Mucosa of descending colon (tissue), 3 donors: Measurements from ENCODE around the gene XAGE2. TPM values are rescaled to one million over a fixed set of nuclear protein-coding genes. Genes with fewer than 3 reads are reported as not detected.
A peak's percentile ranks its signal among the peaks of the same experiment; 100 is the strongest.

ENCODE experiments used
- ATAC-seq: fragments of 200-7000 bp; cut with Tn5 transposase; one replicate; pipeline ENCODE4 v1.9.1; 2020; ENCODE audit warnings: mild to moderate bottlenecking, moderate library complexity
- DNase-seq, 3 donors: peaks; one replicate each; pipeline ENCODE4 v3.0.0-alpha.2; 2020
- H3K36me3 ChIP-seq: fragments of 200-600 bp; one replicate; pipeline ENCODE4 v1.8.0; 2021; ENCODE audit warnings: low read depth, mild to moderate bottlenecking
- H3K4me1 ChIP-seq: fragments of 200-600 bp; one replicate; pipeline ENCODE4 v1.8.0; 2021; ENCODE audit warnings: low read depth, mild to moderate bottlenecking
- H3K4me3 ChIP-seq: fragments of 200-600 bp; one replicate; pipeline ENCODE4 v1.8.0; 2021; ENCODE audit warnings: mild to moderate bottlenecking
- H3K9me3 ChIP-seq: fragments of 200-600 bp; one replicate; pipeline ENCODE4 v1.8.0; 2021; ENCODE audit warnings: mild to moderate bottlenecking
- CTCF ChIP-seq: fragments of 200-600 bp; IDR thresholded peaks from one replicate; pipeline ENCODE4 v1.8.0; 2022; ENCODE audit warnings: antibody characterized with exemption, mild to moderate bottlenecking
- intact Hi-C, 2 donors: fragments of 100-400 bp; cut with DNase I in 1 of 2; cut with micrococcal nuclease in 1 of 2; formaldehyde crosslinking; loops; one replicate each; pipeline versions ENCODE4 v1.11.0 to v1.11.1; 2022; cut with DNase I, micrococcal nuclease
- total RNA-seq, 3 donors: library from RNA; stranded (reverse); fragmentation: NEBNext Ultra II Directional in 2 of 3; extraction: Animal tissue kit (Norgen Biotek cat#: 25700) in 2 of 3; gene quantifications; one replicate each; pipeline versions ENCODE4 v1.2.1 to v1.2.4, GENCODE V29; 2021 to 2023
- donor health status: DM: no; HTN: no; CAD: no; lungs with moderate emphysema.
- donor health status: DM: no; HTN: no; CAD: no.
- donor health status: DM: no; HTN: yes; CAD: no.

XAGE2 gene
- total RNA-seq, 3 donors from 2014 or later = not detected

DNA sequence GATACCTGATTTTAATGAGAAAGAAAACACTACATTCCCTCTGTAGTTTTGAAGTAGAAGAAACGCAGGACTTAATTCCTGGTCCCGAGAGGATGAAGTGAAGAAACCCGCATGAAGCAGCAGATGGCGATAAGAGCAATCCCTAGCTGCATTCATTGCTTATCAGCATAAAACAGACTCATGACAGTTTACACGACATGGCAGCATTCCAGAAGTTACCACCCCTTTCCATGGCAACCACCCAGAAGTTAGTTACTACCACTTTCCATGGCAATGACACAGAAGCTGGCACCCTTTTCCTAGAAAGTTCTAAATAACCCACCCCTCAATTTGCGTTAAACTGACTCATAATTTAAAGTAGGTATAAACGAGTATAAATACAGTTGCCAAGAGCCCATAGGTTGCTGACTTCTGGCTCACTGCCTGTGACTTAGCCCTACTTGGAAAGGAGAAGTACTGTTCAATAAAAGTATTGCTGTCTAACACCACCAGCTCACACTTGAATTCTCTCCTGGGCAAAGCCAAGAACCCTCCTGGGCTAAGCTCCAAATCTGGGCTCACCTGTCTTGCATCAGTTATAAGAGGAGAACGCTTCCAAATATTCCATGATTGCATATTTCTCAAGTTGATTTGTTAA lies 5.5 kb upstream of the XAGE2 start:
- Histone ChIP-seq H3K36me3 (no peaks in the 10 kb centered on the region), H3K4me1 (no peaks in the 10 kb centered on the region), H3K9me3 (no peaks in the 10 kb centered on the region), H3K4me3 (no peak overlapping the region)
- intact Hi-C loops = no loop called here
- DNase-seq (peak in 1 of 3 donors; percentile 60), ATAC-seq (peak; percentile 46)
- no peak for TF ChIP-seq CTCF

DNA sequence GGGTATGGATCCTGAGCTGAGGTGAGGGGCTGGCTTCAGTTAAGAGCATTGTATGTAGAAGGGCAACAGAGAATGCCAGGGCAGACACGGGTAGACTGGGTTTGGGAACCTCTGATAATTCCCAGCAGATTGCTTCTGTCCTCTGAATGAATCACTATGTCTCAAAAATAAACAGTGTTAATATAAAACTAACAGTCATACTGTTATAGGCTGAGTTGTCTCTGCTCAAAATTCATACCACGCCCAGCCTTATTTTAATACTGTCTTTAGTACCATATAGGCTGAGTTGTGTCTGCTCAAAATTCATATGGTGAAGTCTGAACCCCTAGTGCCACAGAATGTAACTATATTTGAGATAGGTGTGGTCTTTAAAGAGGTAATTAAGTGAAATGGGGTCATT lies 10.0 kb downstream of the XAGE2 start:
- no peak for TF ChIP-seq CTCF

DNA sequence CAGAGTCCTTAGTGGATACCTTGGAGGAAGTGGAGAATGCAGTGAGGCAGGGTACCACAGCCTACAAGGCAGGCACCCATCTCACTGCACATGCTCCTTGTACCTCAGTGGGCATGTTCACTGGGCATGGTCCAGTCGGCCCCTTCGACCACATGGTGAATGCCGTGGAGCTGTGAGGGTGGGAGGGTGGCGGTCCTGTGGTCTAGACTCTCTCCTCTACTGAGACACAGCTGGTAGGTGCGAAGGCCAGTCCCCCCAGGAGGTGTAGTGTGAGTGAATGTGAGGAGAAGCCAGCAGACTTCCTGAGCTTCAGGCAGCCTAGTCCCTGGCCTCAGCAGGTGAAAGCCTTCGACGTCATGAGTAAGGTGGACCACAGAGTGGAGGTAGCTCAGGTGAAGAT lies 12.2 kb downstream of the XAGE2 start:
- intact Hi-C loops = no loop called here
- no peaks in the 10 kb centered on the region for H3K4me1 ChIP-seq

More for the DNA sequence above, 10.0 kb downstream of the XAGE2 start:
- H3K4me1 ChIP-seq = no peaks in the 10 kb centered on the region
- H3K36me3 ChIP-seq = no peaks in the 10 kb centered on the region
- ATAC-seq (no peak), DNase-seq (no peak)
- H3K4me3 ChIP-seq = no peak overlapping the region
- H3K9me3 ChIP-seq = no peaks in the 10 kb centered on the region
- intact Hi-C loops = no loop called here

DNA sequence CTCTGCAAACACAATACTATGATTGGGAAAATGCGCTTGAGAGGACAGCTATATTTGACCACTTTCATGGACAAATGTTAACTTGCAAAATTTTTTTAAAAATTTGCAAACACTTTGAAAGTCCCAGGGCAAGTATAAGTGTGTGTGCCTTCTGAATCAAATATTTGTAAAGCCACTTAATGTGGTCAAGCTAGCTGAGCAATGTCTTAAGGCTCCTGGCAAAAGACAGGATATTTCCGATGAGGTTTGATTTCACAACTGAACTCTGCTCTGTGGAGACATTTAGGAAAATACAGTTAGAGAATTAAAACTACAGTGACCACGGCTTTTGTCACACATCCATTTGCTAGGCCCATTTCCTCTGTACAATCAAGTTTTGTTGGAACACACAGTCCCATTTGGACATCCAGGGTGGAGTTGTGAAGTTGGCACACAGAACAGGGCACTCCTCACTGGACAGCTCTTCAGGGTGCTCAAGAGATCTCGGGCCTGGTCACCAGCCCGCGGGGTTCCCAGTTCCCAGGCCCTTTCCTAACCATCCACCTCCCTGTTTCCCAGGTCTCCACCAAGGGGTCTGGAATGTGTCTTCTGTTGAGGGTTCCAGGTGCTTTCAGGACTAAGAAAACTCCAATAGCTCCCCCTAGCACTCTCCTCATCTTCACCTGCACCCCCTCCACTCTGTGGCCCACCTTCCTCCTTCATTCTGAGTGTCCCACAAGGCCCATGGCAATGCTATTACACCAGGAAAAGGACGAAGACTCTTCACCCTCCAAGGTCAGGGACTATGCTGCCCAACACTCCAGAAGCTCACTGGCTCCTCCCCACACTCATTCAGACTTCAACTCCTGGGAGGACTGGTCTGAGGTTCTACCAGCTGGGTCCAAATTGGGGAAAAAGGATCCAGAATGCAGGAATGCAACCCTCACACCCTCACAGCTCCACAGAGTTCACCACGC lies 41.9 kb downstream of the XAGE2 start:
- ATAC-seq = no peak
- Histone ChIP-seq H3K36me3 (no peaks in the 10 kb centered on the region), H3K4me3 (no peak overlapping the region), H3K4me1 (no peaks in the 10 kb centered on the region), H3K9me3 (no peaks in the 10 kb centered on the region)
- intact Hi-C loops = no loop called here
- DNase-seq = no peak
- no peak for TF ChIP-seq CTCF

More for the DNA sequence above, 12.2 kb downstream of the XAGE2 start:
- Histone ChIP-seq H3K36me3 (no peaks in the 10 kb centered on the region), H3K4me3 (no peak overlapping the region), H3K9me3 (no peaks in the 10 kb centered on the region)
- no peak for DNase-seq
- TF ChIP-seq CTCF = no peak
- no peak for ATAC-seq

- Histone ChIP-seq H3K36me3 (no peaks in the 10 kb centered on the region), H3K4me1 (no peaks in the 10 kb centered on the region), H3K4me3 (no peak overlapping the region), H3K9me3 (no peaks in the 10 kb centered on the region)
- intact Hi-C loops = no loop called here
- ATAC-seq (no peak), DNase-seq (no peak)
- TF ChIP-seq CTCF = no peak
Measured at GRCh38 chrX:52415304-52415703, 46.5 kb downstream of the XAGE2 start.
